WTC11 (cell line): ENCODE data around the gene NUP93. TPM values are rescaled to one million over a fixed set of nuclear protein-coding genes. Genes with fewer than 3 reads are reported as not detected.
A peak's percentile ranks its signal among the peaks of the same experiment; 100 is the strongest.

Experiments used
- ATAC-seq: fragments of 200-7000 bp; cut with Tn5 transposase; 2 replicates; pipeline ENCODE4 v1.10.0; 2021; ENCODE audit warnings: mild to moderate bottlenecking, moderate library complexity
- CTCF ChIA-PET: fragments of 300-600 bp; sonication (Branson Sonifier 250); formaldehyde crosslinking; loops from one replicate; lab custom pipeline; 2021; ENCODE audit warnings: antibody characterized with exemption; lab: Charles Lee
- POLR2A ChIA-PET: fragments of 350-600 bp; sonication (Branson Sonifier 250); formaldehyde crosslinking; loops from one replicate; lab custom pipeline; 2021; ENCODE audit warnings: antibody characterized with exemption; lab: Charles Lee
- DNase-seq: peaks from one replicate; pipeline ENCODE4 v3.0.0; 2021; ENCODE audit warnings: low spot score
- H3K27ac Mint-ChIP-seq: 2 replicates; pipeline ENCODE4 v1.8.0; 2021; ENCODE audit warnings: mixed read lengths
- H3K27me3 Mint-ChIP-seq: 2 replicates; pipeline ENCODE4 v1.8.0; 2021; ENCODE audit warnings: low read depth, mild to moderate bottlenecking, moderate library complexity, mixed read lengths
- H3K36me3 Mint-ChIP-seq: 2 replicates; pipeline ENCODE4 v1.8.0; 2021; ENCODE audit warnings: mixed read lengths
- H3K4me1 Mint-ChIP-seq: 2 replicates; pipeline ENCODE4 v1.8.0; 2022; ENCODE audit warnings: mixed read lengths
- H3K4me3 Mint-ChIP-seq: 2 replicates; pipeline ENCODE4 v1.8.0; 2021; ENCODE audit warnings: mild to moderate bottlenecking, moderate library complexity, mixed read lengths
- H3K9me3 Mint-ChIP-seq: 2 replicates; pipeline ENCODE4 v1.8.0; 2021; ENCODE audit warnings: mixed read lengths
- FOXP1 ChIP-seq: sonication (generic); formaldehyde crosslinking; IDR thresholded peaks from 2 replicates; pipeline ENCODE4 v1.8.0; 2022; ENCODE audit warnings: missing genetic modification reagents, mild to moderate bottlenecking, moderate library complexity, borderline replicate concordance
- GABPB1 ChIP-seq: sonication (generic); formaldehyde crosslinking; IDR thresholded peaks from 2 replicates; pipeline ENCODE4 v1.8.1; 2023; ENCODE audit warnings: mild to moderate bottlenecking, missing genetic modification reagents
- IRF2 ChIP-seq: sonication (generic); formaldehyde crosslinking; IDR thresholded peaks from 2 replicates; pipeline ENCODE4 v1.8.0; 2022; ENCODE audit warnings: low read depth, missing genetic modification reagents, borderline replicate concordance
- MYBL2 ChIP-seq: sonication (generic); formaldehyde crosslinking; IDR thresholded peaks from 2 replicates; pipeline ENCODE4 v1.8.1; 2023; ENCODE audit warnings: mild to moderate bottlenecking, moderate library complexity, missing genetic modification reagents
- NFATC4 ChIP-seq: fragments of 250-450 bp; sonication (Bioruptor Pico); IDR thresholded peaks from 2 replicates; pipeline ENCODE4 v1.9.0; 2021; ENCODE audit warnings: mild to moderate bottlenecking
- SMAD3 ChIP-seq: sonication (generic); formaldehyde crosslinking; IDR thresholded peaks from 2 replicates; pipeline ENCODE4 v1.8.0; 2022; ENCODE audit warnings: missing genetic modification reagents, mild to moderate bottlenecking, borderline replicate concordance
- SMAD4 ChIP-seq: sonication (generic); formaldehyde crosslinking; IDR thresholded peaks from 2 replicates; pipeline ENCODE4 v1.8.0; 2022; ENCODE audit warnings: mild to moderate bottlenecking, missing genetic modification reagents
- ZNF121 ChIP-seq: sonication (generic); formaldehyde crosslinking; IDR thresholded peaks from 2 replicates; pipeline ENCODE4 v1.8.0; 2023; ENCODE audit warnings: missing genetic modification reagents
- ZNF138 ChIP-seq: sonication (generic); formaldehyde crosslinking; conservative IDR thresholded peaks from 2 replicates; pipeline ENCODE4 v1.8.1; 2022; ENCODE audit warnings: mild to moderate bottlenecking, moderate library complexity, missing genetic modification reagents
- ZNF263 ChIP-seq: sonication (generic); formaldehyde crosslinking; IDR thresholded peaks from 2 replicates; pipeline ENCODE4 v1.8.1; 2022; ENCODE audit warnings: low read depth, mild to moderate bottlenecking, moderate library complexity, missing genetic modification reagents
- ZNF281 ChIP-seq: sonication (generic); formaldehyde crosslinking; IDR thresholded peaks from 2 replicates; pipeline ENCODE4 v1.8.0; 2023; ENCODE audit warnings: mild to moderate bottlenecking, missing genetic modification reagents
- total RNA-seq: library from RNA; stranded (reverse); gene quantifications from 3 replicates; pipeline ENCODE4 v1.2.3, GENCODE V29; 2021
- TF ChIP-seq, protein P1 (sequence below): sonication (generic); formaldehyde crosslinking; IDR thresholded peaks from 2 replicates; pipeline ENCODE4 v1.8.1; 2022; ENCODE audit warnings: mild to moderate bottlenecking, missing genetic modification reagents, moderate library complexity, borderline replicate concordance
- TF ChIP-seq, protein P2 (sequence below): fragments of 250-450 bp; sonication (Bioruptor Pico); IDR thresholded peaks from 2 replicates; pipeline ENCODE4 v1.9.0; 2021; ENCODE audit warnings: mild to moderate bottlenecking, borderline replicate concordance
- TF ChIP-seq, protein P3 (sequence below): sonication (generic); formaldehyde crosslinking; IDR thresholded peaks from 2 replicates; pipeline ENCODE4 v1.8.1; 2023; ENCODE audit warnings: mild to moderate bottlenecking, moderate library complexity, missing genetic modification reagents

The NUP93 gene
- total RNA-seq, 1 experiment from 2014 or later: 185 TPM

- Mint-ChIP-seq H3K9me3 (no peaks in the 10 kb centered on the region), H3K4me3 (no peak overlapping the region), H3K27ac (no peak overlapping the region), H3K36me3 (no peaks in the 10 kb centered on the region), H3K4me1 (peaks cover 77% of the 10 kb centered on the region)
- ATAC-seq (no peak), DNase-seq (no peak)
- ChIA-PET POLR2A (no interaction called here), CTCF (no interaction called here)
- TF ChIP-seq IRF2 (no peak), GABPB1 (CRISPR knock-in tag) (no peak), ZNF138 (CRISPR knock-in tag) (no peak), ZNF281 (CRISPR knock-in tag) (no peak), NFATC4 (CRISPR knock-in tag) (no peak), ZNF263 (CRISPR knock-in tag) (no peak), MYBL2 (CRISPR knock-in tag) (no peak), FOXP1 (CRISPR knock-in tag) (no peak), SMAD3 (CRISPR knock-in tag) (no peak)
- TF ChIP-seq, protein P1, sequence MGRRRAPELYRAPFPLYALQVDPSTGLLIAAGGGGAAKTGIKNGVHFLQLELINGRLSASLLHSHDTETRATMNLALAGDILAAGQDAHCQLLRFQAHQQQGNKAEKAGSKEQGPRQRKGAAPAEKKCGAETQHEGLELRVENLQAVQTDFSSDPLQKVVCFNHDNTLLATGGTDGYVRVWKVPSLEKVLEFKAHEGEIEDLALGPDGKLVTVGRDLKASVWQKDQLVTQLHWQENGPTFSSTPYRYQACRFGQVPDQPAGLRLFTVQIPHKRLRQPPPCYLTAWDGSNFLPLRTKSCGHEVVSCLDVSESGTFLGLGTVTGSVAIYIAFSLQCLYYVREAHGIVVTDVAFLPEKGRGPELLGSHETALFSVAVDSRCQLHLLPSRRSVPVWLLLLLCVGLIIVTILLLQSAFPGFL (CRISPR knock-in tag): no peak
- TF ChIP-seq, protein P2, sequence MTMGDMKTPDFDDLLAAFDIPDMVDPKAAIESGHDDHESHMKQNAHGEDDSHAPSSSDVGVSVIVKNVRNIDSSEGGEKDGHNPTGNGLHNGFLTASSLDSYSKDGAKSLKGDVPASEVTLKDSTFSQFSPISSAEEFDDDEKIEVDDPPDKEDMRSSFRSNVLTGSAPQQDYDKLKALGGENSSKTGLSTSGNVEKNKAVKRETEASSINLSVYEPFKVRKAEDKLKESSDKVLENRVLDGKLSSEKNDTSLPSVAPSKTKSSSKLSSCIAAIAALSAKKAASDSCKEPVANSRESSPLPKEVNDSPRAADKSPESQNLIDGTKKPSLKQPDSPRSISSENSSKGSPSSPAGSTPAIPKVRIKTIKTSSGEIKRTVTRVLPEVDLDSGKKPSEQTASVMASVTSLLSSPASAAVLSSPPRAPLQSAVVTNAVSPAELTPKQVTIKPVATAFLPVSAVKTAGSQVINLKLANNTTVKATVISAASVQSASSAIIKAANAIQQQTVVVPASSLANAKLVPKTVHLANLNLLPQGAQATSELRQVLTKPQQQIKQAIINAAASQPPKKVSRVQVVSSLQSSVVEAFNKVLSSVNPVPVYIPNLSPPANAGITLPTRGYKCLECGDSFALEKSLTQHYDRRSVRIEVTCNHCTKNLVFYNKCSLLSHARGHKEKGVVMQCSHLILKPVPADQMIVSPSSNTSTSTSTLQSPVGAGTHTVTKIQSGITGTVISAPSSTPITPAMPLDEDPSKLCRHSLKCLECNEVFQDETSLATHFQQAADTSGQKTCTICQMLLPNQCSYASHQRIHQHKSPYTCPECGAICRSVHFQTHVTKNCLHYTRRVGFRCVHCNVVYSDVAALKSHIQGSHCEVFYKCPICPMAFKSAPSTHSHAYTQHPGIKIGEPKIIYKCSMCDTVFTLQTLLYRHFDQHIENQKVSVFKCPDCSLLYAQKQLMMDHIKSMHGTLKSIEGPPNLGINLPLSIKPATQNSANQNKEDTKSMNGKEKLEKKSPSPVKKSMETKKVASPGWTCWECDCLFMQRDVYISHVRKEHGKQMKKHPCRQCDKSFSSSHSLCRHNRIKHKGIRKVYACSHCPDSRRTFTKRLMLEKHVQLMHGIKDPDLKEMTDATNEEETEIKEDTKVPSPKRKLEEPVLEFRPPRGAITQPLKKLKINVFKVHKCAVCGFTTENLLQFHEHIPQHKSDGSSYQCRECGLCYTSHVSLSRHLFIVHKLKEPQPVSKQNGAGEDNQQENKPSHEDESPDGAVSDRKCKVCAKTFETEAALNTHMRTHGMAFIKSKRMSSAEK (CRISPR knock-in tag): no peak
- TF ChIP-seq, protein P3, sequence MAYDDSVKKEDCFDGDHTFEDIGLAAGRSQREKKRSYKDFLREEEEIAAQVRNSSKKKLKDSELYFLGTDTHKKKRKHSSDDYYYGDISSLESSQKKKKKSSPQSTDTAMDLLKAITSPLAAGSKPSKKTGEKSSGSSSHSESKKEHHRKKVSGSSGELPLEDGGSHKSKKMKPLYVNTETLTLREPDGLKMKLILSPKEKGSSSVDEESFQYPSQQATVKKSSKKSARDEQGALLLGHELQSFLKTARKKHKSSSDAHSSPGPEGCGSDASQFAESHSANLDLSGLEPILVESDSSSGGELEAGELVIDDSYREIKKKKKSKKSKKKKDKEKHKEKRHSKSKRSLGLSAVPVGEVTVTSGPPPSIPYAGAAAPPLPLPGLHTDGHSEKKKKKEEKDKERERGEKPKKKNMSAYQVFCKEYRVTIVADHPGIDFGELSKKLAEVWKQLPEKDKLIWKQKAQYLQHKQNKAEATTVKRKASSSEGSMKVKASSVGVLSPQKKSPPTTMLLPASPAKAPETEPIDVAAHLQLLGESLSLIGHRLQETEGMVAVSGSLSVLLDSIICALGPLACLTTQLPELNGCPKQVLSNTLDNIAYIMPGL (CRISPR knock-in tag): no peak
- TF ChIP-seq, all 79 proteins: peak for 0
- H3K27me3 Mint-ChIP-seq: no peaks in the 10 kb centered on the region
These were observed 55.4 kb downstream of the NUP93 start for GRCh38 chr16:56785317-56785716.

GRCh38 chr16:56787167-56787566, 57.2 kb downstream of the NUP93 start:
- no peak for TF ChIP-seq SMAD4 (CRISPR knock-in tag)
- no peak for TF ChIP-seq FOXP1 (CRISPR knock-in tag)
- TF ChIP-seq ZNF121 (CRISPR knock-in tag): peak; percentile 83
- peak overlapping the region; percentile 47; the same call in 1 of the 2 replicates for H3K27ac Mint-ChIP-seq
- H3K4me1 Mint-ChIP-seq: peaks cover 61% of the 10 kb centered on the region
- DNase-seq: no peak
- no peaks in the 10 kb centered on the region for H3K27me3 Mint-ChIP-seq
- no peaks in the 10 kb centered on the region for H3K36me3 Mint-ChIP-seq
- peak; percentile 75 for ATAC-seq
- ChIA-PET POLR2A (no interaction called here), CTCF (interaction anchor here (0.6 to 2.1 kb wide), 7 partner anchors 61 to 534 kb away, joined by 3 to 8 read pairs (median 4); no protein-coding TSS in a partner anchor)
- no peak overlapping the region for H3K4me3 Mint-ChIP-seq
- H3K9me3 Mint-ChIP-seq: no peaks in the 10 kb centered on the region
